Keratinocyte (primary cell): Measurements from ENCODE around the gene PLXNB2. TPM values are rescaled to one million over a fixed set of nuclear protein-coding genes. Genes with fewer than 3 reads are reported as not detected.
A peak's percentile ranks its signal among the peaks of the same experiment; 100 is the strongest.

Experiments
- DNase-seq: peaks from one replicate; pipeline ENCODE4 v3.0.0-alpha.2; 2011; ENCODE audit warnings: low read depth, missing footprints, low spot score
- FAIRE-seq: peaks from 2 replicates; lab custom pipeline; 2011; peaks lifted over from hg19 to GRCh38; lab: Jason Lieb, UNC
- H2AFZ ChIP-seq: 2 replicates; pipeline ENCODE4 v1.6.0; 2012; ENCODE audit warnings: low read length, control low read depth, inconsistent platforms; ENCODE audit not compliant: control insufficient read depth
- H3K27ac ChIP-seq: 2 replicates; pipeline ENCODE4 v1.5.1; 2011; ENCODE audit warnings: low read length; ENCODE audit not compliant: control insufficient read depth, insufficient read depth
- H3K27me3 ChIP-seq: 3 replicates; pipeline ENCODE4 v1.6.0; 2011; ENCODE audit warnings: low read length; ENCODE audit not compliant: control insufficient read depth, insufficient read depth; ENCODE audit errors: extremely low read depth
- H3K36me3 ChIP-seq, 2 experiments: 2 replicates in 1 of 2; 3 replicates in 1 of 2; pipeline ENCODE4 v1.5.1; 2011; ENCODE audit warnings: low read length in 2 of 2, mild to moderate bottlenecking in 1 of 2; ENCODE audit not compliant: control insufficient read depth in 2 of 2, insufficient read depth in 2 of 2; ENCODE audit errors: extremely low read depth in 1 of 2
- H3K4me1 ChIP-seq: 3 replicates; pipeline ENCODE4 v1.5.1; 2011; ENCODE audit warnings: low read length; ENCODE audit not compliant: control insufficient read depth, insufficient read depth; ENCODE audit errors: extremely low read depth
- H3K4me2 ChIP-seq: 3 replicates; pipeline ENCODE4 v1.6.0; 2011; ENCODE audit warnings: low read depth, low read length; ENCODE audit not compliant: control insufficient read depth, insufficient read depth; ENCODE audit errors: extremely low read depth
- H3K4me3 ChIP-seq, 3 experiments: fragments of 200-600 bp in 1 of 3; sonication (generic) in 1 of 3; 2 replicates in 2 of 3; 3 replicates in 1 of 3; pipeline ENCODE4 v1.5.1; 2011 to 2016; ENCODE audit warnings: low read length in 3 of 3, mild to moderate bottlenecking in 3 of 3, control low read depth in 2 of 3, inconsistent platforms in 1 of 3, low read depth in 1 of 3, mixed read lengths in 1 of 3, mixed run types in 1 of 3, moderate library complexity in 1 of 3; ENCODE audit not compliant: control insufficient read depth in 2 of 3, insufficient read depth in 2 of 3; ENCODE audit errors: extremely low read depth in 1 of 3
- H3K79me2 ChIP-seq: 2 replicates; pipeline ENCODE4 v1.6.0; 2012; ENCODE audit warnings: low read length; ENCODE audit not compliant: control insufficient read depth, insufficient read depth
- H3K9ac ChIP-seq: 3 replicates; pipeline ENCODE4 v1.6.0; 2011; ENCODE audit warnings: low read length; ENCODE audit not compliant: control insufficient read depth, insufficient read depth; ENCODE audit errors: extremely low read depth
- H3K9me1 ChIP-seq: 3 replicates; pipeline ENCODE4 v1.6.0; 2011; ENCODE audit warnings: low read length; ENCODE audit not compliant: control insufficient read depth, insufficient read depth; ENCODE audit errors: extremely low read depth
- H3K9me3 ChIP-seq: 2 replicates; pipeline ENCODE4 v1.5.1; 2012; ENCODE audit warnings: low read depth, low read length; ENCODE audit not compliant: control insufficient read depth
- H4K20me1 ChIP-seq: 3 replicates; pipeline ENCODE4 v1.6.0; 2011; ENCODE audit warnings: low read length; ENCODE audit not compliant: control insufficient read depth, insufficient read depth; ENCODE audit errors: extremely low read depth
- EZH2 ChIP-seq: IDR thresholded peaks from one replicate; pipeline ENCODE4 v1.6.1; 2012; ENCODE audit warnings: inconsistent platforms, mild to moderate bottlenecking, low read length, moderate library complexity
- dilution Hi-C: fragments of 300-500 bp; cut with MboI; formaldehyde crosslinking; loops from one replicate; pipeline ENCODE4 v1.7.0; 2020; ENCODE audit warnings: low sequenced_read_pairs; ENCODE audit not compliant: extremely low pct_ligation_motif_present
- polyA plus RNA-seq, 5 experiments: library from polyadenylated mRNA; depleted of rRNA in 3 of 5; stranded (reverse) in 3 of 5; stranded (forward) in 1 of 5; unstranded in 1 of 5; fragments of >200 nt; gene quantifications; 1 replicate in 1 of 5; 2 replicates in 3 of 5; 3 replicates in 1 of 5; pipeline versions ENCODE4 v1.2.1 to v1.2.3, GENCODE V29; 2011 to 2012; ENCODE audit warnings: missing spikeins in 2 of 5, low read depth in 1 of 5, low replicate concordance in 1 of 5
- TF ChIP-seq, protein P1 (sequence below), 3 experiments: IDR thresholded peaks in 1 of 3; conservative IDR thresholded peaks in 1 of 3; optimal IDR thresholded peaks in 1 of 3; 2 replicates in 2 of 3; 3 replicates in 1 of 3; pipeline versions ENCODE3 to v1.5.1; 2011; ENCODE audit warnings: low read length in 3 of 3, mild to moderate bottlenecking in 3 of 3, moderate library complexity in 2 of 3, control low read depth in 1 of 3, inconsistent platforms in 1 of 3; ENCODE audit not compliant: insufficient read depth in 2 of 3; ENCODE audit errors: extremely low read depth in 1 of 3

PLXNB2 gene
- polyA plus RNA-seq, 1 donor (not counting 4 experiments of a cell fraction or from before 2014, with no cell fraction given): 44.3 TPM

GRCh38 chr22:50243685-50244419, 63.6 kb downstream of the PLXNB2 start:
- FAIRE-seq (peak; percentile 36), DNase-seq (no peak)
- peak overlapping the region; percentile 88 for H3K4me2 ChIP-seq
- peak overlapping the region; percentile 93 for H3K27ac ChIP-seq
- dilution Hi-C loops: no loop called here
- peak overlapping the region; percentile 96 for H3K9ac ChIP-seq
- peaks cover 61% of the 10 kb centered on the region for H3K79me2 ChIP-seq
- H3K27me3 ChIP-seq: no peaks in the 10 kb centered on the region
- H2AFZ ChIP-seq: peak overlapping the region; percentile 95
- H3K9me1 ChIP-seq: no peaks in the 10 kb centered on the region
- H3K4me1 ChIP-seq: peaks cover 20% of the 10 kb centered on the region
- peak overlapping the region; percentile 84 to 95 (median 94) for H3K4me3 ChIP-seq
- TF ChIP-seq EZH2: no peak
- TF ChIP-seq, protein P1, sequence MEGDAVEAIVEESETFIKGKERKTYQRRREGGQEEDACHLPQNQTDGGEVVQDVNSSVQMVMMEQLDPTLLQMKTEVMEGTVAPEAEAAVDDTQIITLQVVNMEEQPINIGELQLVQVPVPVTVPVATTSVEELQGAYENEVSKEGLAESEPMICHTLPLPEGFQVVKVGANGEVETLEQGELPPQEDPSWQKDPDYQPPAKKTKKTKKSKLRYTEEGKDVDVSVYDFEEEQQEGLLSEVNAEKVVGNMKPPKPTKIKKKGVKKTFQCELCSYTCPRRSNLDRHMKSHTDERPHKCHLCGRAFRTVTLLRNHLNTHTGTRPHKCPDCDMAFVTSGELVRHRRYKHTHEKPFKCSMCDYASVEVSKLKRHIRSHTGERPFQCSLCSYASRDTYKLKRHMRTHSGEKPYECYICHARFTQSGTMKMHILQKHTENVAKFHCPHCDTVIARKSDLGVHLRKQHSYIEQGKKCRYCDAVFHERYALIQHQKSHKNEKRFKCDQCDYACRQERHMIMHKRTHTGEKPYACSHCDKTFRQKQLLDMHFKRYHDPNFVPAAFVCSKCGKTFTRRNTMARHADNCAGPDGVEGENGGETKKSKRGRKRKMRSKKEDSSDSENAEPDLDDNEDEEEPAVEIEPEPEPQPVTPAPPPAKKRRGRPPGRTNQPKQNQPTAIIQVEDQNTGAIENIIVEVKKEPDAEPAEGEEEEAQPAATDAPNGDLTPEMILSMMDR (optimal IDR thresholded peaks at IDR 0.05 in 1 of 3, IDR thresholded peaks at IDR 0.05 in 1 of 3, conservative IDR thresholded peaks at IDR 0.05 in 1 of 3; ENCODE audit: extremely low read depth in 1 of 3, insufficient read depth in 2 of 3, low read length in 3 of 3): no peak
- H3K9me3 ChIP-seq: no peaks in the 10 kb centered on the region
- peaks cover 7% of the 10 kb centered on the region for H4K20me1 ChIP-seq
- peaks cover 11 to 12% of the 10 kb centered on the region in 2 experiments for H3K36me3 ChIP-seq

DNA sequence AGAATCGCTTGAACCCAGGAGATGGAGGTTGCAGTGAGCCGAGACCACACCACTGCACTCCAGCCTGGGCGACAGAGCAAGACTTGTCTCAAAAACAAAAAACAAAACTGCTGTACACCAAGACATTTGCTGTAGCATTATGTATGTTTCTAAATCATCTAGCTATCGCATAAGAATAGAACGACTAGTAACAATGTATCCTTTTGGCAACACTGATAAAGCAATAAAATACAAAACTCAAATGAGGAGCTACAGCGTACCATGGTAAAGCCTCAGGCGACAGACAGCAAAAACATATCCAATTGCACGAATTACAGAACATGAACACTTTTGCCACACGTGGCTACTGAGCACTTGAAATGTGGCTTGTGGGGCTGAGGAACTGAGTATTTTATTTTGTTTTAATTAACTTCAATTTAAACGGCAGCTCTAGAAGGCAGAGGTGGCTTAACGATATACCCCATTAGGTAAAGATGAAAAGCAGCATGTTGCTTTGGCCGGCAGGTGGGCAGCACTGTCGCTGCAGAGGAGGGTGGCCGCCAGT, 65.0 kb downstream of the PLXNB2 start:
- peaks cover 20% of the 10 kb centered on the region for H3K4me1 ChIP-seq
- H3K36me3 ChIP-seq: peaks cover 11 to 15% of the 10 kb centered on the region in 2 experiments
- H3K9ac ChIP-seq: peak overlapping the region; percentile 34
- no peak overlapping the region for H2AFZ ChIP-seq
- TF ChIP-seq EZH2: no peak
- TF ChIP-seq, protein P1 (optimal IDR thresholded peaks at IDR 0.05 in 1 of 3, IDR thresholded peaks at IDR 0.05 in 1 of 3, conservative IDR thresholded peaks at IDR 0.05 in 1 of 3; ENCODE audit: extremely low read depth in 1 of 3, insufficient read depth in 2 of 3, low read length in 3 of 3): no peak
- H3K79me2 ChIP-seq: peaks cover 67% of the 10 kb centered on the region
- H3K9me1 ChIP-seq: no peaks in the 10 kb centered on the region
- no peaks in the 10 kb centered on the region for H3K9me3 ChIP-seq
- no peaks in the 10 kb centered on the region for H3K27me3 ChIP-seq
- DNase-seq (no peak), FAIRE-seq (no peak)
- peak overlapping the region; percentile 88 for H3K4me2 ChIP-seq
- peaks cover 7% of the 10 kb centered on the region for H4K20me1 ChIP-seq
- H3K4me3 ChIP-seq: peak overlapping the region; percentile 69 to 95 (median 84)
- dilution Hi-C loops: no loop called here
- H3K27ac ChIP-seq: no peak overlapping the region
